Right lobe of liver (tissue), 4 donors: ENCODE results near the gene SLC5A1.
"Not testable (repeated sequence)": the region's sequence is repeated elsewhere in the genome, so short reads cannot be mapped to it uniquely, and the experiment has no call there.

Source experiments
- POLR2A ChIP-seq: fragments of 450-650 bp; IDR thresholded peaks from one replicate; pipeline ENCODE4 v1.6.1; 2017; ENCODE audit warnings: antibody characterized with exemption, mild to moderate bottlenecking
- TF ChIP-seq, protein P1 (sequence below), 4 donors: fragments of 200-600 bp in 3 of 4; fragments of 450-650 bp in 1 of 4; IDR thresholded peaks; one replicate each; pipeline versions ENCODE4 v1.5.1 to v1.8.0; 2016 to 2022; ENCODE audit warnings: antibody characterized with exemption in 4 of 4, mild to moderate bottlenecking in 2 of 4
- donor health status: DM: no; HTN: no; CAD: no.
- donor health status: DM: no; HTN: no; CAD: no.
- donor health status: DM: no; HTN: yes; CAD: no.

DNA sequence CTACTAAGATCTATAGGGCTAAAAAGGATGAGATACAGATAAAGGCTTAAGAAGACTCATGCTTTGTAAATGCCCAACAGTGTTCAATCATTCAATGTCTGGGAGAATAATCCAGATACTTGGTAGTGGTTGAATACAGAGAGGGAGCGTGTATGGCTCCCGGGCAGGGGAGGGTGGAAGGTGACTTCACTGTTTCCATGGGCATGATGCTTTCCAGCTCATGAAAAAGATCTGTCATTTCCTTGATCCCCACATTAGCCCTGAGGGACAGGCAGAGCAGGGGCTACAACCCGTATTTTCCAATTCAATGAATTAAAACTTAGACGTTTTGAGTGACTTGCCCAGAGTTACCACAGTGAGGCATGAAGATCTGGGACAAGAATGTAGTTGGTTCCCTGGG lies 111.7 kb downstream of the SLC5A1 start:
- TF ChIP-seq, protein P1, sequence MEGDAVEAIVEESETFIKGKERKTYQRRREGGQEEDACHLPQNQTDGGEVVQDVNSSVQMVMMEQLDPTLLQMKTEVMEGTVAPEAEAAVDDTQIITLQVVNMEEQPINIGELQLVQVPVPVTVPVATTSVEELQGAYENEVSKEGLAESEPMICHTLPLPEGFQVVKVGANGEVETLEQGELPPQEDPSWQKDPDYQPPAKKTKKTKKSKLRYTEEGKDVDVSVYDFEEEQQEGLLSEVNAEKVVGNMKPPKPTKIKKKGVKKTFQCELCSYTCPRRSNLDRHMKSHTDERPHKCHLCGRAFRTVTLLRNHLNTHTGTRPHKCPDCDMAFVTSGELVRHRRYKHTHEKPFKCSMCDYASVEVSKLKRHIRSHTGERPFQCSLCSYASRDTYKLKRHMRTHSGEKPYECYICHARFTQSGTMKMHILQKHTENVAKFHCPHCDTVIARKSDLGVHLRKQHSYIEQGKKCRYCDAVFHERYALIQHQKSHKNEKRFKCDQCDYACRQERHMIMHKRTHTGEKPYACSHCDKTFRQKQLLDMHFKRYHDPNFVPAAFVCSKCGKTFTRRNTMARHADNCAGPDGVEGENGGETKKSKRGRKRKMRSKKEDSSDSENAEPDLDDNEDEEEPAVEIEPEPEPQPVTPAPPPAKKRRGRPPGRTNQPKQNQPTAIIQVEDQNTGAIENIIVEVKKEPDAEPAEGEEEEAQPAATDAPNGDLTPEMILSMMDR (IDR thresholded peaks at IDR 0.05), result not testable (repeated sequence)
- TF ChIP-seq POLR2A, result not testable (repeated sequence)
